ENCODE data around the gene TPGS1. TPM values are rescaled to one million over a fixed set of nuclear protein-coding genes. Genes with fewer than 3 reads are reported as not detected.

Gene TPGS1
- total RNA-seq, 3 donors from 2014 or later = 15.5 to 20.6 (median 16.0) TPM

DNA sequence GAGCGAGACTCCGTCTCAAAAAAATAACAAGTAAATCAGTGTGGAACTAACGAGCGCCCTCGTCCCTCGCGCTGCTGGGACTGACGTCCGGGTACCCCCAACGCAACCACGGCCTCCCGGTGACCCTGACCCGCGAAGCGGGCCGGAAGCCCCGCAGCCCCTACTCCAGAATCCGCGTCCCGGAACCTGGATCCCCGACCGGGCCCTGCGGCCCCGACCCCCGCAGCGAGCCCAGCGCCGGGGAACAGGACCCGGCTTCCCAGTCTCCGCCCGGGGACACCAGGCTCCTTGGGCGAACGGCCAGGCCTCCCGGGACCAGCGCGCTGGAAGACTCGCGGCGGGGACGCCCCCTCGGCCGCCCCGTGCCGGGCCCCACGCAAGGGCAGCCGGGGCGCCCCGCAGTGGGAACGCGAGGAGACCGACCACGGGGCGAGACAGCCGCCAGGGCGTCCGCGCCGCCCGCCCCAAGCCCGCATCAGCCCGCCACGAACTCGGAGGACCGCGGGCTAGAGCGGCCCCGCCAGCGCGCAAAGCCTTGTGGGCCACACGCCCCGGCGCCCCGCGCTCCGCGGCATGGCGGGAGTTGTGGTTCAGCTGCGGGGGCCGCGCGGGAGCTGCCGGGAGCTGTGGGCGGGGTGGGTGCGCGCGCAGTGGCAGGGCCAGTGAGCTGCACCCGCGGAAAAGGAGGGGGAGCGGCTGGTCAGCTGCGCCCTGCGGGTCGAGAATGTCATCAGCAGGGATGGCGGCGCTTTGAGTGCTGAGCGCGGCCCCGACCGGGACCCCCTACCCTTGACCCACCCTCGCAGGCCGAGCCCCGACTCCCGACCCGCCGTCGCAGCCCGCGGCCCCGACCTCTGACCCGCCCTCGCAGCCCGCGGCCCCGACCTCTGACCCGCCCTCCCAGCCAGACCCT, 18.5 kb upstream of the TPGS1 start:
- DNase-seq = peak; percentile 97 to 98 (median 97)
- peaks cover 3% of the 10 kb centered on the region for H3K4me1 ChIP-seq (ENCODE audit: low read depth)
- intact Hi-C loops (cut with DNase I, micrococcal nuclease) = no loop called here
- H3K36me3 ChIP-seq (ENCODE audit: low read depth) = no peaks in the 10 kb centered on the region
- peak; percentile 98 for ATAC-seq
- H3K9me3 ChIP-seq = no peaks in the 10 kb centered on the region
- TF ChIP-seq, protein P1, sequence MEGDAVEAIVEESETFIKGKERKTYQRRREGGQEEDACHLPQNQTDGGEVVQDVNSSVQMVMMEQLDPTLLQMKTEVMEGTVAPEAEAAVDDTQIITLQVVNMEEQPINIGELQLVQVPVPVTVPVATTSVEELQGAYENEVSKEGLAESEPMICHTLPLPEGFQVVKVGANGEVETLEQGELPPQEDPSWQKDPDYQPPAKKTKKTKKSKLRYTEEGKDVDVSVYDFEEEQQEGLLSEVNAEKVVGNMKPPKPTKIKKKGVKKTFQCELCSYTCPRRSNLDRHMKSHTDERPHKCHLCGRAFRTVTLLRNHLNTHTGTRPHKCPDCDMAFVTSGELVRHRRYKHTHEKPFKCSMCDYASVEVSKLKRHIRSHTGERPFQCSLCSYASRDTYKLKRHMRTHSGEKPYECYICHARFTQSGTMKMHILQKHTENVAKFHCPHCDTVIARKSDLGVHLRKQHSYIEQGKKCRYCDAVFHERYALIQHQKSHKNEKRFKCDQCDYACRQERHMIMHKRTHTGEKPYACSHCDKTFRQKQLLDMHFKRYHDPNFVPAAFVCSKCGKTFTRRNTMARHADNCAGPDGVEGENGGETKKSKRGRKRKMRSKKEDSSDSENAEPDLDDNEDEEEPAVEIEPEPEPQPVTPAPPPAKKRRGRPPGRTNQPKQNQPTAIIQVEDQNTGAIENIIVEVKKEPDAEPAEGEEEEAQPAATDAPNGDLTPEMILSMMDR (IDR thresholded peaks at IDR 0.05) = no peak
- H3K4me3 ChIP-seq = peak overlapping the region; percentile 86

DNA sequence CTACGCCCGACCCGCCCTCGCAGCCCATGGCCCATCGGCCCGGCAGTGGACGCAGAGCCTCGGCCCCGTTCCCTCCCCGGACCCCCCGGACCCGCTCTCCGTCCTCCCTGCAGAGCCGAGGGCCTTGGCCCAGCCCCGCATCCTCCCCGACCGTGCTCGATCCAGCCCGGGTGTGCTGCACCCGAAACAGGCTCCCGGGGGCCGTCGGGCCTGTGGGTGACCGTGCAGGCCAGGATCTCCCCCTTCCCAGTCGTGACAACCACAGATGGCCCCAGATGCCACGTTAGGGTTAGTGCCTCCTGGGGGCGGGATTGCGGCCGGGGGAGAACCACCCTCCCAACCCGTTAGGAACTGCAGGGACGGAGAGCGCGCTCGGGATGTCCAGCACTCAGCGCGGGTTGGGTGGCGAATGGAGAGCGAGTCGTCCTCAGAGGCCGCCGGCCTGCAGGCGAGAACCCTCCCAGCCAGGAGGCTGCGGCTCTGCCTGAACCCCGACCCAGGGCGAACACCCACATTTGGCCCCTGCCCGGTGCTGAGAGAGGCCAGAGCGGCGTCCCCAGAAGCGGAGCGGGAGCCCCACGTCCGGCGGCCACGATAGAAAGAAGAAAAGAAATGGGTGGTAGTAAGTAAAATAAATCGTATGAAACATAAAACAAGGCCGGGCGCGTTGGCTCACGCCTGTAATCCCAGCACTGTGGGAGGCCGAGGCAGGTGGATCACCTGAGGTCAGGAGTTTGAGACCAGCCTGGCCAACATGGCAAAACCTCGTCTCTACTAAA, 17.7 kb upstream of the TPGS1 start:
- intact Hi-C loops (cut with DNase I, micrococcal nuclease) = no loop called here
- ATAC-seq = peak; percentile 41
- TF ChIP-seq, protein P1 (IDR thresholded peaks at IDR 0.05) = no peak

DNA sequence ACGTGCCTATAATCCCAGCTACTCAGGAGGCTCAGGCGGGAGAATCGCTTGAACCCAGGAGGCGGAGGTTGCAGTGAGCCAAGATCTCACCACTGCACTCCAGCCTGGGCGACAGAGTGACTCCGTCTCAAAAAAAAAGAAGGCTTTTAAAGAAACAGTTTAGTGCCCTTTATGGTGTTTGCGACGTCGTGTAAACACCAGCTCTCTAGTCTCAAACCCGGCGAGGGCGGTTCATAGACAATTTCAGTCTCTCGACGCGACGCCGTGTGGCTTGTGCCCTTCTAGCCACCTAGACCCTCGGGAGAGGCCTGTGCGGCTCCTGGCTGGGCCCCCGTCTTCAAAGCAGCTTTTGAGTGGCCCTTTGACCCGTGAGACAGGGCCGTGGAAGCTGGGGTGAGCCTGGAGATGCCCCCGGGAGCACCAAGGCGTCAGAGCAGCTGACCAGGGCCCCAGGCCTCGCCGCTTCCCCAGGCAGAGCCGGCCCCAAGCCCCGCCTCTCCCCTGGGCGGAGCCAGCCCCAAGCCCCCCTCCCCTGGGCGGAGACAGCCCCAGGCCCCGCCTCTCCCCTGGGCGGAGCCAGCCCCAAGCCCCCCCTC, 16.1 kb upstream of the TPGS1 start:
- ATAC-seq = no peak
- DNase-seq = peak in 1 of 3 donors; percentile 48
- Histone ChIP-seq H3K4me1 (ENCODE audit: low read depth) (peaks cover 3% of the 10 kb centered on the region), H3K4me3 (no peak overlapping the region), H3K36me3 (ENCODE audit: low read depth) (no peaks in the 10 kb centered on the region), H3K9me3 (no peaks in the 10 kb centered on the region)
- TF ChIP-seq, protein P1 (IDR thresholded peaks at IDR 0.05) = no peak
- intact Hi-C loops (cut with DNase I, micrococcal nuclease) = no loop called here

More for the DNA sequence above, 17.7 kb upstream of the TPGS1 start:
- Histone ChIP-seq H3K9me3 (no peaks in the 10 kb centered on the region), H3K36me3 (ENCODE audit: low read depth) (no peaks in the 10 kb centered on the region), H3K4me1 (ENCODE audit: low read depth) (peaks cover 3% of the 10 kb centered on the region), H3K4me3 (peak overlapping the region; percentile 86)
- DNase-seq = no peak

DNA sequence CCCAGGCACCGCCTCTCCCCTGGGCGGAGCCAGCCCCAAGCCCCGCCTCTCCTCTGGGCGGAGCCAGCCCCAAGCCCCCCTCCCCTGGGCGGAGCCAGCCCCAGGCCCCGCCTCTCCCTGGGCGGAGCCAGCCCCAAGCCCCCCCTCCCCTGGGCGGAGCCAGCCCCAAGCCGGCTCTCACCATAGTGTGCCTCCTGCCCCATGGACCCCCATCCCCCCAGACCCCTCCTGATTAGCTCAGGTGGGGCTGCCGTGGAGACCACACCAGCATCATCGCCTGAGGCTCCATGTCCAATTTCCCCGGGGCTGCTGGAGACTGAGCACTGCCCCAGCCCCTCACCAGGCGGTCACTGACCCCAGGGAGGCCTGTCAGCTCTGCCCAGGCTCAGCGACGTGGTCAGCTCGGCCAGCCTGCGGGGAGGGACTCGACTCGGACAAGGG, 15.2 kb upstream of the TPGS1 start:
- TF ChIP-seq, protein P1 (IDR thresholded peaks at IDR 0.05) = no peak
- ATAC-seq = no peak
- no peaks in the 10 kb centered on the region for H3K36me3 ChIP-seq (ENCODE audit: low read depth)
- H3K4me1 ChIP-seq (ENCODE audit: low read depth) = peaks cover 3% of the 10 kb centered on the region
- DNase-seq = no peak
- intact Hi-C loops (cut with DNase I, micrococcal nuclease) = no loop called here
- H3K9me3 ChIP-seq = no peaks in the 10 kb centered on the region
- no peak overlapping the region for H3K4me3 ChIP-seq

DNA sequence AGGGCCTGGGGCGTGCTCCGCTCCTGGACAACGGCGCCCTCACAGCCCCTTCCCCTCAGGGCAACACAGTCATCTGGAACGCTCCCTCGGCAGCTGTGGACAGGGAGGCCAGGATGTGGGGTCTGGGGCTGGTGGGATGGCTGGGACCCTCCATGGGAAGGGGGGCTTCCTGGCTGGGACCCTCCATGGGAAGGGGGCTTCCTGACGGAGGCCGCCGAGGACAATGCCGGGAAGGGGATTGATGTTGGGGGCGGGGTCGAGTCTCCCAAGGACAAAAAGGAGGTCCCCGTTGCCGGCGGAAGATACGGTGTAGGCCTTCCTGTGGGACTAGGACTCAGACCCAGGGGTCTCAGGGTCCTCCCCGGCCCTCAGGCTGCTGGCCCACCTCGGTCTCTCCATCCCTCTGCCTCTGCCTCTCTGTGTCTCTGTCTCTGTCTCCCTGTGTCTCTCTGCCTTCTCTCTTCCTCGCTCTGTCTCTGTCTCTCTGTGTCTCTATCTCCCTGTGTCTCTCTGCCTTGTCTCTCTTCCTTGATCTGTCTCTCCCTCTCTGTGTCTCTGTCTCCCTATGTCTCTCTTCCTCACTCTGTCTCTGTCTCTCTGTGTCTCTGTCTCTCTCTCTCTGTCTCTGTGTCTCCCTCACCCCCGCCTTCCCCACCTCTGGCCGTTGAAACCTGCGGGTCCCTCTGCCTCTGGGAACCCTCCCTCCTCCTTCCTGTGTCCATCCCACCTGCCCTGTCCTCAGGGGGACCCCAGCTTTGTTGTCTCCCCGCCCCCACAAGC, 13.7 kb upstream of the TPGS1 start:
- Histone ChIP-seq H3K9me3 (no peaks in the 10 kb centered on the region), H3K36me3 (ENCODE audit: low read depth) (no peaks in the 10 kb centered on the region), H3K4me1 (ENCODE audit: low read depth) (peaks cover 5% of the 10 kb centered on the region), H3K4me3 (no peak overlapping the region)
- ATAC-seq (no peak), DNase-seq (no peak)
- intact Hi-C loops (cut with DNase I, micrococcal nuclease) = no loop called here
- TF ChIP-seq, protein P1 (IDR thresholded peaks at IDR 0.05) = no peak

Measured in mucosa of descending colon (tissue), 3 donors.